Renal cortex interstitium (tissue), 15 donors: ENCODE results near the gene FAM184B. TPM values are rescaled to one million over a fixed set of nuclear protein-coding genes. Genes with fewer than 3 reads are reported as not detected.

Experiments
- DNase-seq, 11 donors: peaks; one replicate each; pipeline ENCODE4 v3.0.0-alpha.2; 2013; ENCODE audit warnings: low read depth in 9 of 11, low spot score in 4 of 11; ENCODE audit errors: extremely low read depth in 1 of 11
- long read RNA-seq, 16 experiments: transcript quantifications; one replicate each; lab custom pipeline, GENCODE V29; 2026
- polyA plus RNA-seq, 3 donors: library from polyadenylated mRNA; unstranded; fragments of 120-200 nt; gene quantifications; one replicate each; pipeline ENCODE4 v1.2.1, GENCODE V29; 2013; ENCODE audit not compliant: insufficient read length in 3 of 3

Gene FAM184B
- under 1 TPM; 0.42 to 0.89 (median 0.60) TPM for polyA plus RNA-seq
- long read RNA-seq, donor 1: 0 reads
- long read RNA-seq, donor 2: 0 reads
- long read RNA-seq, donor 3: 0 reads
- long read RNA-seq, donor 4: 0 reads
- long read RNA-seq, donor 5: 0 reads
- long read RNA-seq, donor 6: 0 reads
- long read RNA-seq, donor 7: 0 reads
- long read RNA-seq, donor 8: 0 reads
- long read RNA-seq, donor 9: 0 reads
- long read RNA-seq, donor 10: 0 reads
- long read RNA-seq, donor 11: 0 reads
- long read RNA-seq, donor 12, partial matches to known transcripts: 29 of 29 reads
- long read RNA-seq, donor 12, other reads (novel, unspliced or antisense): 0 of 29 reads
- long read RNA-seq, donor 13: 0 reads
- long read RNA-seq, donor 14: 0 reads
- long read RNA-seq, donor 15, partial matches to known transcripts: 20 of 20 reads
- long read RNA-seq, donor 15, other reads (novel, unspliced or antisense): 0 of 20 reads
- long read RNA-seq, donor 16, partial matches to known transcripts: 15 of 15 reads
- long read RNA-seq, donor 16, other reads (novel, unspliced or antisense): 0 of 15 reads

GRCh38 chr4:17781300-17782287 lies at the start of gene FAM184B:
FAM184B (minus strand) TSS chr4:17781621; CDS start chr4:17781299, 322 bp downstream.
- no peak for DNase-seq

GRCh38 chr4:17823871-17824669 lies 42.6 kb upstream of the FAM184B start:
- no peak for DNase-seq

DNA sequence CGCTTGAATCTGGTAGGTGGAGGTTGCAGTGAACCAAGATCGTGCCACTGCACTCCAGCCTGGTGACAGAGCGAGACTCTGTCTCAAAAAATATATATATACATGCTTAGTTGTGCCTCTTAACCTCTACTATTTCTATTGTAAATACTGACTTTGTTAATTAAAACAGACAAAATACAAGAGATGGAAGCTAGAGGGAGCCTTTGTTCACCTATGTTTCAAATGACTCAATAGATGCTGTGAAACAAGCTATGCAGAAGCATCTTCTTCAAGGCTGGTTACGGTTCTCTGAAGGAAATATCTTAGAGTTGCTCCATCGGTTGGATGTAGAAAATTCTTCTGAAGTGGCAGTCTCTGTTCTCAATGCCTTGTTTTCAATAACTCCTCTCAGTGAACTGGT lies 35.6 kb upstream of the FAM184B start:
- DNase-seq: peak in 4 of 11 donors; percentile 32 to 45 (median 36)

DNA sequence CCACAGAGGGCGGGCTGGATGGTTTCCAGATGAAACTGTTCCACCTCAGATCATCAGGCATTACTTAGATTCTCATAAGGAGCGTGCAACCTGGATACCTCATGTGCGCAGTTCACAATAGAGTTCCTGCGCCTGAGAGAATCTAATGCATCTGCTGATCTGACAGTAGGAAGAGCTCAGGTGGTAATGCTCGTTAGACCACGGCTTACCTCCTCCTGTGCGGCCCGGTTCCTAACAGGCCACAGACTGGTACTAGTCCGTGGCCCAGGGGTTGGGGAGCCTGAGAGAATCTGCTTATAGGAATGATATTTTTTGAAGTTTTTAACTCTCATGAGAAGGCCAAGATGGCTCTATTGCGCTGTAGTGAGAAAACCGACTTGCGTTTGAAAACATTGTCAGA lies 34.7 kb upstream of the FAM184B start:
- no peak for DNase-seq

DNA sequence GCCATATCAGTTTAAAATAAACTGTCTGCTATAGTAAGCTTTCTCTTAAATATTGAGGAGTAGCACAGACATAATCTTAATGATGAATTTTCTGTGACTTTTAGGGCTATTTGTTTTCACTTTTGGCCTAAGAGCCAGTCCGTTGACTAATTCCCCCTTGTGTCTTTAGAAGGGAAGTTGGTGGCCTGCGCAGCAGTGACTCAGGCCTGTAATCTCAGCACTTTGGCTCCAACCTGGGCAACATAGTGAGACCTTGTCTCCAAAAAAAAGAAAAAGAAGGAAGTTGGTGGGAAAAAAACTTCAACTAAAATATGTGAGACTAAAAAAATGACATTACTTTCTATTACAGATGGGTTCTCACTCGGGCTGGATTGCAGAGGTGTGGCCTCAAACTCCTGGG lies 32.7 kb upstream of the FAM184B start:
- no peak for DNase-seq

GRCh38 chr4:17812801-17813200 lies 31.4 kb upstream of the FAM184B start:
- DNase-seq: no peak

DNA sequence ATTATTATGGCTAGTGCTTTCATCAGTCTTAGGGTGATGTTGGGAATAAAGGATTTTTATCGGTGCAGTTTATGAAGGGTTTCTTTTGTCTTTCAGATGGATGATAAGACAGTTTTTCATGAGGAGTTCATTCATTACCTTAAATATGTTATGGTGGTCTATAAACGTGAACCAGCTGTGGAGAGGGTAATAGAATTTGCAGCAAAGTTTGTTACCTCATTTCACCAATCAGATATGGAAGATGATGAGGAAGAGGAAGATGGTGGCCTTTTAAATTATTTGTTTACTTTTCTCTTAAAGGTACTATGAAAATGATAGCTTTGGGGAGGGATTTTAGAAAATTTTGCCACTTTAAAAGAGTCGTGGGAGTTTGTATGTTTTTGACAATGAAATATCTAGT lies 30.7 kb upstream of the FAM184B start:
- no peak for DNase-seq

- no peak for DNase-seq
Measured at GRCh38 chr4:17811078-17811603, 29.7 kb upstream of the FAM184B start.

- peak; percentile 99 to 100 (median 99) for DNase-seq
Measured at GRCh38 chr4:17810260-17811077, 29.0 kb upstream of the FAM184B start, which contains the start of the genes DCAF16 and NCAPG. DCAF16 (minus strand) TSS chr4:17810757; CDS start chr4:17804141, 6,616 bp downstream. NCAPG (plus strand) TSS chr4:17810979; CDS start chr4:17811078, 99 bp downstream.

DNA sequence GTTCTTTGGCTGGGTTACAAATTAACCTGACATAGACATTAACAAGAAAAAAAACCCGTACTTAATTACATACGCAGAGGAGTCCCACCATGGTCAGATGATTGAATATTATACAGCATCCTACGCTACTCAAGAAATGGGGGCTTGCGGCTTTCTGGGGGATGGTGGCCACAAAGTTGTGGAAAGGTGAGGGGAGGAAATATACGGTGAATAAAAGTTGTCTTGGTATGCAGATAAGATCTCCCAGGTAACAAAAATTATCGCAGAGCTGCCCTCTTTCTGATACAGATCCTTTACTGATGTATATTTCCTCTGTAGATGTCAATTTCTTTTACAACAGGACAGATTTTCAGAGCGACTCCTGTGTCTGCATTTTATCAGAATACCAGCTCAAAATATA lies 28.2 kb upstream of the FAM184B start:
- peak in 1 of 11 donors; percentile 13 for DNase-seq

DNA sequence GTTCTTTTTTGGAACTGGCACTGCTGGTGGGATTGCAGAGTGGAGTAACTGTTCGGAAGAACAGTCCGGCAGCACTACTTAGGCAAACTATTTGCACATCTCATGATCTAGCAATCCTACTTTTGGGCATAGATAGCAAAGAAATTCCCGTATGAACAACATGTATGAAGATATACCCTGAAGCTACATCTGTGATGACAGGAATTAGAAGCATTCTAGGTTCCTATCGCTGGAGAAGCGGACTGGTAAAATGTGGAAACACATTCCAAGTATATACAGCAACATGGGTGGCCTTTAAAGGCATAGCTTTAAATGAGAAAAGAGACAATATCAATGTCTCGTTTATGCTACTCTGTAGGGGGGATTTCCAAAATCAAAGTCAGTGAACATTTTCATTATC lies 26.0 kb upstream of the FAM184B start:
- DNase-seq: no peak

DNA sequence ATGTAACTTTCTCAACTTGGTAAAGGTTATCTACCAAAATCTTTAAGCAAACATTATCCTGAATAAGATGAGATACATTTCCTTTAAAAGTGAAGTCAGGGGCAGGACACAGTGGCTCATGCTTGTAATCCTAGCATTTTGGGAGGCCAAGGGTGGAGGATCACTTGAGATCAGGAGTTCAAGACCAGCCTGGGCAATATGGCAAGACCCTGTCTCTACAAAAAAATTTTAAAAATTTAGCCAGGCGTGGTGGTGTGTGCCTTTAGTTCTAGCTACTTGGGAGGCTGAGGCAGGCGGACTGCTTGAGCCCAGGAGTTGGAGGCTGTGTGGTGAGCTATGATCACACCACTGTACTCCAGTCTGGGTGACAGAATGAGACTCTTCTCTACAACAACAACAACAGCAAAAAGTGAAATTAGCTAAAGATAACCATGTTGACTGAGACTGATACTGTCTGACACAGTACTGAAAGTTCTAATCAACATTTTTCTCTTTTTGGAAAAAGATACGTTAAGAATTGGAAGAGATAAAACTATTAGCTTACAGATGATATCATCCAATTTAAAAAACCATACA lies 24.2 kb upstream of the FAM184B start:
- no peak for DNase-seq

DNA sequence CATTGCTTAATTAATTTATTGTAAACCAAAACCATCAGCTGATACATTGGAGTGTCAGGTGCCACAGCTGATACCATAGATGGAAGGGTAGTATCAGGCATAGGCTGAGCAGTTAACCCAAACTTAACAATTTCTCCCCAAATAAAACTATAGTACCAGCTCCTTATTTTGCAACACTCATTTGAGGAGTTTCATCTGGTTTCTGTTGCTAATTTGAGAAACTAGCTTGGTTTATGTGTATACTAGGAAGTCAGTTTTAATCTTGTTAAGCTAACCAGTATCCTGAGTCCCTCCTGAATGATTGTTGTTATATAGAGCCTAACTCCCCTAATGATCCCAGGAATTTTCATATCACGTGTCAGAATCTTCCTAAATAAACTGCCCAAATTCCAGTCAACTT lies 16.4 kb upstream of the FAM184B start:
- no peak for DNase-seq

- DNase-seq: no peak
Measured at GRCh38 chr4:17794730-17795129, 13.3 kb upstream of the FAM184B start.

DNA sequence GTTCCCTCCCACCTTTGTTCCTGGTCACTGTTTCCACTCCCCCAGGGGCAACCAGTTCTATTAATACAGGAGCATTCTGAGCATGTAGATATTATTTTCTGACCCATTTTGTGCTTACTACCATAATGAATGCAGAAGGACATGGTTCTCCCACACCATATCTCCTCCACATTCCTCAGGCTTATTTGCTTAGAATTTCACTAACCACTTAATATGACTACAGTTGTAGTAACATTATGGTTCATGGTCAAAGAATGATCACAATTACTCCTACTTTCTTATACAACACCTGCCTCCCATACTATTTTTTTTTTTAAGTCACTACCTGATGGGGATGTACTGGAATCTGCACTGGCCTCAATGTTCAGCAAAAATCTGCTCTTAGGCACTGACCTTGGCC lies 7.5 kb upstream of the FAM184B start:
- DNase-seq: no peak

GRCh38 chr4:17787315-17787714 lies 5.9 kb upstream of the FAM184B start:
- DNase-seq: no peak

GRCh38 chr4:17786567-17786966 lies 5.1 kb upstream of the FAM184B start:
- DNase-seq: no peak
